ENCODE data around the gene CRNKL1.

Gene CRNKL1

DNA sequence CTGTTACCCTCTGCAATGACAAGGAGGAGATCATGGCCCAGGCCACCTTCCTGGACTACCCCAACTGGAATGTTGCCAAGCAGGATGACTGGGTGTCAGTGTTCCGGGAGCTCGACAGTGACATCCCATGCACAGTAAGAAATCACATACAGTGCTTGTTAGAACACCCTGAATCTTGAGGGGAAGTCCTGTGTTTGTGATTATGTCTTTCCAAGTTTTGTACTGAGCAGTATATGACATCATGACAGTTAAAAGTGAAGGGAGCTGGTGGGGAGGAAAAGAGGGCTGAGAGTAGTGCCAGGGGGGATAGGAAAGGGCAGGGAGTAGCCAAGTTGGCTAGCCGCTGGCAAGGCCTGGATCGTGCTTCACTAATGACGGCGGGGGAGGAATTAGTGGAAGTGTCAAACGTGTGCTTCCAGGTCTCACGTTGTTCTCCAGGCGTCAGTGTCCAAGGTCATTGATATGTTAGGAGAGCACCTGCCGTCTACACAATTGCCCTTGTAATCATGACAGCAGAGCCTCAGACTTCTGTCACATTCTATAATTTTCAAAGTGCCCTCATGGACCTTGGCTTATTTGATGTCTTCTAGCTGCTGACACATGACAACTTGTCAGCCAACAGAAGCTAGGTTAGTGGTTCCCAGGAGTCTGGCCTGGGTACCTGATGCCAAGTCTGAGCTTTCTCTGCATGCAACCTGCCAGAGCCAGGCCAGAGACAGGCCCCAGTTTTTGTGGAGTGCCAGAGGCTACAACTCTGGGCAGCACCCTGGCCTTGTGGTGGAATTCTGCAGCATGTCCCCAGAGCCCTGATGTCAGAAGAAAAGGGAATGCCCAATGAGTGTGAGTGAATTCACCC is 18.8 kb upstream of the CRNKL1 start:
- H3K4me2 ChIP-seq, result no peak overlapping the region
- H3K79me2 ChIP-seq (ENCODE audit: insufficient read depth, low read depth), result no peaks in the 10 kb centered on the region
- no peak overlapping the region for H3K9ac ChIP-seq
- no peak overlapping the region for H3K4me3 ChIP-seq (IDR thresholded peaks at IDR 0.05; ENCODE audit: insufficient read depth, low read depth, low read length)
- no peaks in the 10 kb centered on the region for H4K20me1 ChIP-seq (ENCODE audit: insufficient read depth)
- no peak for TF ChIP-seq CTCF (conservative IDR thresholded peaks at IDR 0.05; ENCODE audit: low read depth, low read length)
- H3K27me3 ChIP-seq (ENCODE audit: insufficient read depth, low read depth), result no peaks in the 10 kb centered on the region
- no peaks in the 10 kb centered on the region for H3K4me1 ChIP-seq (ENCODE audit: low read depth, poor library complexity, severe bottlenecking)
- H3K36me3 ChIP-seq (ENCODE audit: insufficient read depth), result no peaks in the 10 kb centered on the region
- no peak overlapping the region for H2AFZ ChIP-seq (ENCODE audit: low read depth)
- H3K27ac ChIP-seq, result no peak overlapping the region

GRCh38 chr20:20065361-20065760 is 13.1 kb upstream of the CRNKL1 start:
- H3K36me3 ChIP-seq (ENCODE audit: insufficient read depth), result no peaks in the 10 kb centered on the region
- no peak overlapping the region for H3K27ac ChIP-seq
- TF ChIP-seq CTCF (conservative IDR thresholded peaks at IDR 0.05; ENCODE audit: low read depth, low read length), result no peak
- no peaks in the 10 kb centered on the region for H3K4me1 ChIP-seq (ENCODE audit: low read depth, poor library complexity, severe bottlenecking)
- H3K9ac ChIP-seq, result no peak overlapping the region
- no peaks in the 10 kb centered on the region for H4K20me1 ChIP-seq (ENCODE audit: insufficient read depth)
- H3K27me3 ChIP-seq (ENCODE audit: insufficient read depth, low read depth), result no peaks in the 10 kb centered on the region
- H3K4me3 ChIP-seq (IDR thresholded peaks at IDR 0.05; ENCODE audit: insufficient read depth, low read depth, low read length), result no peak overlapping the region
- no peak overlapping the region for H2AFZ ChIP-seq (ENCODE audit: low read depth)
- H3K4me2 ChIP-seq, result no peak overlapping the region
- no peaks in the 10 kb centered on the region for H3K79me2 ChIP-seq (ENCODE audit: insufficient read depth, low read depth)

- H3K4me1 ChIP-seq (ENCODE audit: low read depth, poor library complexity, severe bottlenecking), result no peaks in the 10 kb centered on the region
- TF ChIP-seq CTCF (conservative IDR thresholded peaks at IDR 0.05; ENCODE audit: low read depth, low read length), result no peak
- H4K20me1 ChIP-seq (ENCODE audit: insufficient read depth), result no peaks in the 10 kb centered on the region
- H3K9ac ChIP-seq, result no peak overlapping the region
- H3K27me3 ChIP-seq (ENCODE audit: insufficient read depth, low read depth), result no peaks in the 10 kb centered on the region
- no peak overlapping the region for H3K27ac ChIP-seq
- no peaks in the 10 kb centered on the region for H3K36me3 ChIP-seq (ENCODE audit: insufficient read depth)
- H2AFZ ChIP-seq (ENCODE audit: low read depth), result no peak overlapping the region
- H3K4me2 ChIP-seq, result no peak overlapping the region
- no peaks in the 10 kb centered on the region for H3K79me2 ChIP-seq (ENCODE audit: insufficient read depth, low read depth)
- no peak overlapping the region for H3K4me3 ChIP-seq (IDR thresholded peaks at IDR 0.05; ENCODE audit: insufficient read depth, low read depth, low read length)
These were observed 11.9 kb upstream of the CRNKL1 start for GRCh38 chr20:20063941-20064702.

DNA sequence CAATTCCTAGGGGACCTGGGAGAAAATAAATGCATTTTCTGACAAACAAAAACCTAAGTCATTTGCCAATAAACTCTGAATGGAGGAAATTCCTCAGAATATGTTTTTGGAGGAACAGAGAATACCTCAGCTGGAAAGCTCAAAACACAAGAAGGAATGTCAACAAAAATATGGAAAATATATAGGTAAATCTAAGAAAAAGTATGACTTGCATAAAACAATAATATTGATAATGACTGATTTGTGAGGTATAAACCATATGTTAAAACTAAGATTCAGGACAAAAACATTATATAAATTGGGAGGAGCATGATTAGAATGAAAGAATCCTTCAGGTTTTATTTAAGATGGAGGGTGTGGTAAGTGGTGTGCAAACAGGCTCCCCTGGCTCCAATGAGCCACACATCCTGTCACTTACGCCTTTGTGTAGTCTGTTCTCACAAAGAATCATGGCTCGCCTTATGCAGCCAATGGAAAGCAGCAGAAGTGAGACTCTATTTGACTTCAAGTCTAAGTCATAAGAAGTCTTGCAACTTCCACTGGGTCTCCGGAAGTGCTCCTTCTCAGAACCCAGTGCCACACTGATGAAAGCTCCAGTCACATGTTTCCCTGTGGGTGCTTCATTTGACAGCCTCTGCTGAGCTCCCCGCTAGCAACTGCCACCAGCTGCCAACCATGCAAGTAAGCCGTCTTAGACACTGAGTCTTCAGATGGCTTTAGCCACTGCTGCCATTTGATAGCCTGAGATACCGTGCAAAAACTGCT is 8.2 kb upstream of the CRNKL1 start:
- no peaks in the 10 kb centered on the region for H3K4me1 ChIP-seq (ENCODE audit: low read depth, poor library complexity, severe bottlenecking)
- no peak overlapping the region for H3K4me3 ChIP-seq (IDR thresholded peaks at IDR 0.05; ENCODE audit: insufficient read depth, low read depth, low read length)
- H3K4me2 ChIP-seq, result no peak overlapping the region
- no peak overlapping the region for H3K9ac ChIP-seq
- H2AFZ ChIP-seq (ENCODE audit: low read depth), result no peak overlapping the region
- no peaks in the 10 kb centered on the region for H3K36me3 ChIP-seq (ENCODE audit: insufficient read depth)
- H3K79me2 ChIP-seq (ENCODE audit: insufficient read depth, low read depth), result no peaks in the 10 kb centered on the region
- H3K27ac ChIP-seq, result no peak overlapping the region
- no peak for TF ChIP-seq CTCF (conservative IDR thresholded peaks at IDR 0.05; ENCODE audit: low read depth, low read length)
- no peaks in the 10 kb centered on the region for H3K27me3 ChIP-seq (ENCODE audit: insufficient read depth, low read depth)
- H4K20me1 ChIP-seq (ENCODE audit: insufficient read depth), result no peaks in the 10 kb centered on the region
